Tibial artery (tissue), 4 donors: ENCODE results near the gene TUBB2B.
"Not testable (repeated sequence)": the region's sequence is repeated elsewhere in the genome, so short reads cannot be mapped to it uniquely, and the experiment has no call there.

ENCODE experiments used
- DNase-seq, 2 donors: peaks; one replicate each; pipeline ENCODE4 v3.0.0-alpha.2; 2019
- H3K27ac ChIP-seq, 2 donors: fragments of 200-600 bp; sonication (generic) in 1 of 2; 1 replicate in 1 of 2; 2 replicates in 1 of 2; pipeline ENCODE4 v1.5.1; 2018 to 2019; ENCODE audit warnings: mild to moderate bottlenecking in 1 of 2
- H3K27me3 ChIP-seq, 2 donors: fragments of 200-600 bp; sonication (generic) in 1 of 2; one replicate each; pipeline versions ENCODE4 v1.5.1 to v1.6.0; 2016 to 2019
- H3K36me3 ChIP-seq, 3 donors: fragments of 200-600 bp; sonication (generic) in 2 of 3; one replicate each; pipeline ENCODE4 v1.5.1; 2016 to 2019; ENCODE audit warnings: mild to moderate bottlenecking in 2 of 3
- H3K4me1 ChIP-seq, 4 donors: fragments of 200-600 bp; sonication (generic) in 2 of 4; 1 replicate in 3 of 4; 2 replicates in 1 of 4; pipeline ENCODE4 v1.5.1; 2016 to 2019
- H3K4me3 ChIP-seq, 2 donors: fragments of 200-600 bp; sonication (generic) in 1 of 2; 1 replicate in 1 of 2; 2 replicates in 1 of 2; pipeline ENCODE4 v1.5.1; 2018 to 2019; ENCODE audit warnings: mild to moderate bottlenecking in 2 of 2
- H3K9me3 ChIP-seq, 3 donors: fragments of 200-600 bp; sonication (generic) in 1 of 3; one replicate each; pipeline ENCODE4 v1.5.1; 2016 to 2019
- CTCF ChIP-seq, 2 experiments: fragments of 200-600 bp in 1 of 2; fragments of 450-650 bp in 1 of 2; IDR thresholded peaks; one replicate each; pipeline ENCODE4 v1.5.1; 2017 to 2019; ENCODE audit warnings: antibody characterized with exemption in 2 of 2, mild to moderate bottlenecking in 1 of 2, moderate library complexity in 1 of 2
- intact Hi-C: fragments of 100-400 bp; cut with DNase I; formaldehyde crosslinking; loops from one replicate; pipeline ENCODE4 v1.15.0; 2023; ENCODE audit warnings: low total_unique reads

TUBB2B gene

GRCh38 chr6:3201388-3201787 is 26.1 kb downstream of the TUBB2B start:
- no peak for TF ChIP-seq CTCF (IDR thresholded peaks at IDR 0.05)
- H3K27me3 ChIP-seq = no peaks in the 10 kb centered on the region
- no peaks in the 10 kb centered on the region for H3K36me3 ChIP-seq
- H3K9me3 ChIP-seq = peaks cover 0 to 4% (median 0%) of the 10 kb centered on the region in 3 donors
- no peak for DNase-seq
- intact Hi-C loops = no loop called here
- H3K4me1 ChIP-seq = no peaks in the 10 kb centered on the region
- no peak overlapping the region for H3K27ac ChIP-seq
- H3K4me3 ChIP-seq = no peak overlapping the region

GRCh38 chr6:3200682-3201081 is 26.8 kb downstream of the TUBB2B start:
- DNase-seq = no peak
- no peaks in the 10 kb centered on the region for H3K36me3 ChIP-seq
- no peaks in the 10 kb centered on the region for H3K27me3 ChIP-seq
- intact Hi-C loops = no loop called here
- no peaks in the 10 kb centered on the region for H3K4me1 ChIP-seq
- H3K9me3 ChIP-seq = peaks cover 0 to 4% (median 0%) of the 10 kb centered on the region in 3 donors
- no peak overlapping the region for H3K4me3 ChIP-seq
- H3K27ac ChIP-seq = no peak overlapping the region
- no peak for TF ChIP-seq CTCF (IDR thresholded peaks at IDR 0.05)

- H3K27me3 ChIP-seq = no peaks in the 10 kb centered on the region
Measured at GRCh38 chr6:3199382-3199781, 28.1 kb downstream of the TUBB2B start.

DNA sequence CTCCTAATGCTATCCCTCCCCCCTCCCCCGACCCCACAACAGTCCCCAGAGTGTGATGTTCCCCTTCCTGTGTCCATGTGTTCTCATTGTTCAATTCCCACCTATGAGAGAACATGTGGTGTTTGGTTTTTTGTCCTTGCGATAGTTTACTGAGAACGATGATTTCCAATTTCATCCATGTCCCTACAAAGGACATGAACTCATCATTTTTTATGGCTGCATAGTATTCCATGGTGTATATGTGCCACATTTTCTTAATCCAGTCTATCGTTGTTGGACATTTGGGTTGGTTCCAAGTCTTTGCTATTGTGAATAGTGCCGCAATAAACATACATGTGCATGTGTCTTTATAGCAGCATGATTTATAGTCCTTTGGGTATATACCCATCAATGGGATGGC is 29.7 kb downstream of the TUBB2B start:
- H3K9me3 ChIP-seq, H3K4me1 ChIP-seq, H3K4me3 ChIP-seq, intact Hi-C loops, H3K27me3 ChIP-seq, H3K27ac ChIP-seq, DNase-seq, H3K36me3 ChIP-seq: not testable (repeated sequence)

More at GRCh38 chr6:3199382-3199781, 28.1 kb downstream of the TUBB2B start:
- DNase-seq = no peak
- H3K27ac ChIP-seq = no peak overlapping the region
- no peak for TF ChIP-seq CTCF (IDR thresholded peaks at IDR 0.05)
- H3K9me3 ChIP-seq = peaks cover 0 to under 1% (median 0%) of the 10 kb centered on the region in 3 donors
- intact Hi-C loops = no loop called here
- H3K4me3 ChIP-seq = no peak overlapping the region
- H3K4me1 ChIP-seq = peaks cover 0 to 6% (median 0%) of the 10 kb centered on the region in 4 donors
- H3K36me3 ChIP-seq = no peaks in the 10 kb centered on the region

GRCh38 chr6:3196770-3197169 is 30.7 kb downstream of the TUBB2B start:
- peaks cover 0 to 6% (median 0%) of the 10 kb centered on the region in 4 donors for H3K4me1 ChIP-seq
- H3K36me3 ChIP-seq = no peaks in the 10 kb centered on the region
- intact Hi-C loops = no loop called here
- TF ChIP-seq CTCF (IDR thresholded peaks at IDR 0.05) = no peak
- H3K4me3 ChIP-seq = no peak overlapping the region
- no peaks in the 10 kb centered on the region for H3K9me3 ChIP-seq
- H3K27me3 ChIP-seq = no peaks in the 10 kb centered on the region
- no peak for DNase-seq
- no peak overlapping the region for H3K27ac ChIP-seq

GRCh38 chr6:3195695-3196497 is 31.6 kb downstream of the TUBB2B start:
- Histone ChIP-seq H3K27ac (no peak overlapping the region), H3K4me3 (no peak overlapping the region), H3K4me1 (peaks cover 0 to 6% (median 0%) of the 10 kb centered on the region in 4 donors), H3K9me3 (no peaks in the 10 kb centered on the region), H3K36me3 (no peaks in the 10 kb centered on the region), H3K27me3 (no peaks in the 10 kb centered on the region)
- no peak for TF ChIP-seq CTCF (IDR thresholded peaks at IDR 0.05)
- intact Hi-C loops = no loop called here
- no peak for DNase-seq
